ENCODE measurements around the gene ATP6V0C. TPM values are rescaled to one million over a fixed set of nuclear protein-coding genes. Genes with fewer than 3 reads are reported as not detected.

Gene ATP6V0C
- total RNA-seq, 1 donor from 2014 or later = 155 TPM

- no peaks in the 10 kb centered on the region for H3K27me3 Mint-ChIP-seq
- no peak for TF ChIP-seq CTCF (conservative IDR thresholded peaks at IDR 0.05)
- H3K36me3 Mint-ChIP-seq = no peaks in the 10 kb centered on the region
- H3K4me1 Mint-ChIP-seq (ENCODE audit: unreplicated experiment) = peaks cover 17% of the 10 kb centered on the region
- H3K27ac Mint-ChIP-seq = no peak overlapping the region
- H3K4me3 Mint-ChIP-seq = no peak overlapping the region
- no peak for DNase-seq (ENCODE audit: extremely low spot score, unreplicated experiment)
- H3K9me3 Mint-ChIP-seq = no peaks in the 10 kb centered on the region
Measured at GRCh38 chr16:2507665-2508064, 6.1 kb upstream of the ATP6V0C start.

- no peak for DNase-seq (ENCODE audit: extremely low spot score, unreplicated experiment)
- Mint-ChIP-seq H3K36me3 (no peaks in the 10 kb centered on the region), H3K4me3 (no peak overlapping the region), H3K9me3 (no peaks in the 10 kb centered on the region), H3K27me3 (no peaks in the 10 kb centered on the region), H3K27ac (no peak overlapping the region), H3K4me1 (ENCODE audit: unreplicated experiment) (peaks cover 17% of the 10 kb centered on the region)
- no peak for TF ChIP-seq CTCF (conservative IDR thresholded peaks at IDR 0.05)
Measured at GRCh38 chr16:2508722-2509400, 4.9 kb upstream of the ATP6V0C start.

GRCh38 chr16:2511128-2511800, 2.5 kb upstream of the ATP6V0C start:
- Mint-ChIP-seq H3K27me3 (no peaks in the 10 kb centered on the region), H3K9me3 (no peaks in the 10 kb centered on the region), H3K27ac (no peak overlapping the region), H3K36me3 (no peaks in the 10 kb centered on the region), H3K4me3 (peak overlapping the region; percentile 51), H3K4me1 (ENCODE audit: unreplicated experiment) (peaks cover 28% of the 10 kb centered on the region)
- no peak for DNase-seq (ENCODE audit: extremely low spot score, unreplicated experiment)
- TF ChIP-seq CTCF (conservative IDR thresholded peaks at IDR 0.05) = no peak

GRCh38 chr16:2511996-2512734, 1.6 kb upstream of the ATP6V0C start:
- Mint-ChIP-seq H3K4me1 (ENCODE audit: unreplicated experiment) (peaks cover 37% of the 10 kb centered on the region), H3K9me3 (no peaks in the 10 kb centered on the region), H3K27ac (peak overlapping the region; percentile 90), H3K27me3 (no peaks in the 10 kb centered on the region), H3K36me3 (no peaks in the 10 kb centered on the region), H3K4me3 (peak overlapping the region; percentile 90)
- DNase-seq (ENCODE audit: extremely low spot score, unreplicated experiment) = no peak
- no peak for TF ChIP-seq CTCF (conservative IDR thresholded peaks at IDR 0.05)

GRCh38 chr16:2512735-2513404, 882 bp upstream of the ATP6V0C start:
- peaks cover 43% of the 10 kb centered on the region for H3K4me1 Mint-ChIP-seq (ENCODE audit: unreplicated experiment)

More at GRCh38 chr16:2512735-2513404, 882 bp upstream of the ATP6V0C start:
- Mint-ChIP-seq H3K36me3 (no peaks in the 10 kb centered on the region), H3K27me3 (no peaks in the 10 kb centered on the region), H3K27ac (peak overlapping the region; percentile 90), H3K4me3 (peak overlapping the region; percentile 90), H3K9me3 (no peaks in the 10 kb centered on the region)
- DNase-seq (ENCODE audit: extremely low spot score, unreplicated experiment) = no peak
- TF ChIP-seq CTCF (conservative IDR thresholded peaks at IDR 0.05) = peak; percentile 19
